ENCODE data around the gene CD99L2.

- TF ChIP-seq CTCF (IDR thresholded peaks at IDR 0.05; ENCODE audit: low read depth, low read length, poor library complexity, severe bottlenecking), result no peak
- no peak for TF ChIP-seq EZH2phosphoT487 (IDR thresholded peaks at IDR 0.05; ENCODE audit: borderline replicate concordance, low read length)
Observed at GRCh38 chrX:150763810-150764209, 134.7 kb downstream of the CD99L2 start.
